ENCODE data around the gene UBR2. TPM values are rescaled to one million over a fixed set of nuclear protein-coding genes. Genes with fewer than 3 reads are reported as not detected.

Gene UBR2
- total RNA-seq, 1 experiment from 2014 or later = 21.7 TPM

GRCh38 chr6:42628604-42629003 is 64.8 kb downstream of the UBR2 start:
- Mint-ChIP-seq H3K4me1 (ENCODE audit: low read depth, unreplicated experiment) (peaks cover 18% of the 10 kb centered on the region), H3K9me3 (ENCODE audit: unreplicated experiment) (no peaks in the 10 kb centered on the region), H3K4me3 (ENCODE audit: unreplicated experiment) (no peak overlapping the region), H3K36me3 (ENCODE audit: insufficient read depth, unreplicated experiment) (peaks cover 52% of the 10 kb centered on the region), H3K27me3 (ENCODE audit: insufficient read depth, unreplicated experiment) (no peaks in the 10 kb centered on the region), H3K27ac (ENCODE audit: unreplicated experiment) (no peak overlapping the region)
- H3K4me3 ChIP-seq (ENCODE audit: low read depth, low read length) = no peak overlapping the region
- no peaks in the 10 kb centered on the region for H3K27me3 ChIP-seq (replicated peaks; ENCODE audit: control insufficient read depth, insufficient read depth, low read length)
- peaks cover 14% of the 10 kb centered on the region for H3K4me1 ChIP-seq
- no peaks in the 10 kb centered on the region for H3K9me3 ChIP-seq
- DNase-seq = no peak
- H3K36me3 ChIP-seq (ENCODE audit: control insufficient read depth, insufficient read depth, low read length) = no peaks in the 10 kb centered on the region; the same call in 1 of the 2 replicates
- ChIA-PET POLR2A (no interaction called here), CTCF (no interaction called here)
- intact Hi-C loops (cut with micrococcal nuclease; ENCODE audit: unreplicated experiment) = no loop called here
- no TSS peak for BruUV-seq (replicated peaks)
- TF ChIP-seq CTCF (IDR thresholded peaks at IDR 0.05; ENCODE audit: insufficient read depth in 1 of 2, low read depth in 1 of 2, low read length in 1 of 2, severe bottlenecking in 1 of 2, unreplicated experiment in 1 of 2) = no peak

- TF ChIP-seq CTCF (IDR thresholded peaks at IDR 0.05; ENCODE audit: insufficient read depth in 1 of 2, low read depth in 1 of 2, low read length in 1 of 2, severe bottlenecking in 1 of 2, unreplicated experiment in 1 of 2) = no peak
- Mint-ChIP-seq H3K27ac (ENCODE audit: unreplicated experiment) (no peak overlapping the region), H3K4me3 (ENCODE audit: unreplicated experiment) (no peak overlapping the region), H3K9me3 (ENCODE audit: unreplicated experiment) (no peaks in the 10 kb centered on the region), H3K4me1 (ENCODE audit: low read depth, unreplicated experiment) (peaks cover 18% of the 10 kb centered on the region), H3K36me3 (ENCODE audit: insufficient read depth, unreplicated experiment) (peaks cover 52% of the 10 kb centered on the region), H3K27me3 (ENCODE audit: insufficient read depth, unreplicated experiment) (no peaks in the 10 kb centered on the region)
- CTCF ChIA-PET = interaction anchor here (0.7 kb wide), 1 partner anchor 131 kb away, joined by 3 read pairs; no protein-coding TSS in a partner anchor
- intact Hi-C loops (cut with micrococcal nuclease; ENCODE audit: unreplicated experiment) = no loop called here
- H3K4me3 ChIP-seq (ENCODE audit: low read depth, low read length) = no peak overlapping the region
- POLR2A ChIA-PET = no interaction called here
- peaks cover 11% of the 10 kb centered on the region for H3K4me1 ChIP-seq
- DNase-seq = no peak
- BruUV-seq (replicated peaks) = no TSS peak
- H3K27me3 ChIP-seq (replicated peaks; ENCODE audit: control insufficient read depth, insufficient read depth, low read length) = no peaks in the 10 kb centered on the region
- H3K9me3 ChIP-seq = no peaks in the 10 kb centered on the region
- no peaks in the 10 kb centered on the region; the same call in 1 of the 2 replicates for H3K36me3 ChIP-seq (ENCODE audit: control insufficient read depth, insufficient read depth, low read length)
Measured at GRCh38 chr6:42629845-42630244, 66.0 kb downstream of the UBR2 start.

- BruUV-seq (replicated peaks) = no TSS peak
- CTCF ChIA-PET = no interaction called here
Measured at GRCh38 chr6:42637681-42638080, 73.9 kb downstream of the UBR2 start.

More at GRCh38 chr6:42637681-42638080, 73.9 kb downstream of the UBR2 start:
- Histone ChIP-seq H3K9me3 (no peaks in the 10 kb centered on the region), H3K4me3 (ENCODE audit: low read depth, low read length) (no peak overlapping the region), H3K36me3 (ENCODE audit: control insufficient read depth, insufficient read depth, low read length) (no peaks in the 10 kb centered on the region; the same call in 1 of the 2 replicates), H3K4me1 (no peaks in the 10 kb centered on the region), H3K27me3 (replicated peaks; ENCODE audit: control insufficient read depth, insufficient read depth, low read length) (no peaks in the 10 kb centered on the region)
- Mint-ChIP-seq H3K4me3 (ENCODE audit: unreplicated experiment) (no peak overlapping the region), H3K9me3 (ENCODE audit: unreplicated experiment) (no peaks in the 10 kb centered on the region), H3K27ac (ENCODE audit: unreplicated experiment) (no peak overlapping the region), H3K27me3 (ENCODE audit: insufficient read depth, unreplicated experiment) (no peaks in the 10 kb centered on the region), H3K36me3 (ENCODE audit: insufficient read depth, unreplicated experiment) (peaks cover 58% of the 10 kb centered on the region), H3K4me1 (ENCODE audit: low read depth, unreplicated experiment) (no peaks in the 10 kb centered on the region)
- DNase-seq = no peak
- no peak for TF ChIP-seq CTCF (IDR thresholded peaks at IDR 0.05; ENCODE audit: insufficient read depth in 1 of 2, low read depth in 1 of 2, low read length in 1 of 2, severe bottlenecking in 1 of 2, unreplicated experiment in 1 of 2)
- intact Hi-C loops (cut with micrococcal nuclease; ENCODE audit: unreplicated experiment) = no loop called here
- POLR2A ChIA-PET = no interaction called here
